RPMI7951 (cell line): ENCODE data around the gene ULBP3. TPM values are rescaled to one million over a fixed set of nuclear protein-coding genes. Genes with fewer than 3 reads are reported as not detected.
A peak's percentile ranks its signal among the peaks of the same experiment; 100 is the strongest.

Source experiments
- DNase-seq: peaks from one replicate; pipeline ENCODE4 v3.0.0-alpha.2; 2012; ENCODE audit warnings: low read depth
- total RNA-seq: library from RNA; depleted of rRNA; stranded (reverse); fragments of >200 nt; shearing (Covaris generic); gene quantifications from 2 replicates; pipeline ENCODE4 v1.2.3, GENCODE V29; 2014; rRNA removed

Gene ULBP3
- total RNA-seq, result 8.9 and 13.6 TPM in 2 replicates

GRCh38 chr6:150068720-150069648 is at the start of gene ULBP3:
ULBP3 (minus strand) TSS chr6:150069121; CDS start chr6:150069066, 55 bp downstream.
- peak; percentile 97 for DNase-seq

- no peak for DNase-seq
Measured at GRCh38 chr6:150118627-150119026, 49.7 kb upstream of the ULBP3 start.

DNA sequence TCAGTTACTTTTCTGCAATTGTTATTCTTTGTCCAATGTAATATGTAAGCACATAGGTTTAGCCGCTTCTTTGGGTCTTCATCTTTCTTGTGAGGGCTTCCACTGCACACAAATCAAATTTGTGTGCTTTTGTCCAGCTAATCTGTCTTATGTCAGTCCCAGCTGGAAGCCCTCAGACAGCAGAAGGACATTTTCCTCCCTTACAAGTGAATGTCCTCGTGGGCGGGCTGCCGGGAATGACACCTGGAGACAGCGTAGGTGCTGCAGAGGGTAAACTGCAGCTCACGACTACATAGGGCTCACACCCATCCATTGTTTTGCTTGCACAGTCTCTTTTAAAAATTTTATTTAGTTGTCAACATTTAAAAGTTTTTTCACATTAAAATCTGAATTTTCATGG is 49.3 kb upstream of the ULBP3 start:
- no peak for DNase-seq

- no peak for DNase-seq
Measured at GRCh38 chr6:150116200-150116800, 47.4 kb upstream of the ULBP3 start.

GRCh38 chr6:150115769-150116168 is 46.8 kb upstream of the ULBP3 start:
- no peak for DNase-seq

DNA sequence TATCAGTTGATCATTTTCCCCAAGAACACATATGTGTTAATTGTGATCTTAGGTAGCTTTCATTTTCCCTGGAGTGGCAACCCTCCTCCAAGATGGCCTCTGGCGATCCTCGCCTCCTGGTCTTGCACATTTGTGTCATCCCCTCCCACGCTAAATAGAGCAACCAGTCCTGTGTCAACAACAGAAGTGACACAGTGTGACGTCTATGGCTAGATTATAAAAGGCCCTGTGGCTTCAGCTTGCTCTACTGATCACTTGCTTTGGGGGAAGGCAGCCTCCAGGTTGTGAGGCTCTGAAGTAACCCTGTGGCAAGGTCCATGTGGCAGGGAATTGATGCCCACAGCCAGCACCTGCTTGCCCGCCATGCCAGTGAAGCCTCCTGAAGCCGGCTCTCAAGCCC is 43.3 kb upstream of the ULBP3 start:
- DNase-seq, result no peak

DNA sequence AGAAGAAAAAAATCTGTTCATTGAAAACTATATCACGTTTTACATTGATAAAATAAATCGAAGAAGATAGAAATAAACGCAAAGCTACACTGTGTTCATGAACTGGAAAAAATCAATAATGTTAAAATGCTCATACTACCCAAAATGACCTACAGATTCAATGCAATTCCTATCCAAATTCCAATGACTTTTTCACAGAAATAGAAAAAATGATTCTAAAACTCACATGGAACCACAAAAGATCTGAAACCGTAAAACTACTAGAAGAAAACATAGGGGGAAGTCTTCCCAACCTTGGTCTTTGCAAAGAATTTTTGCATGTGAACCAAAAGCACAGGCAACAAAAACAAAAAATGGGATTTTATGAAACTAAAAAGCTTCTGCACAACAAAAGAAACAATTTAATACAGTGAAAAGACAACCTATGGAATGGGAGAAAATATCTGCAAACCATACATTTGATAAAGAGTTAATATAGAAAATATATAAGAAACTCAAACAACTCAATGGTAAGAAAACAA is 33.9 kb upstream of the ULBP3 start:
- DNase-seq, result no peak

- no peak for DNase-seq
Measured at GRCh38 chr6:150100745-150101144, 31.8 kb upstream of the ULBP3 start.

DNA sequence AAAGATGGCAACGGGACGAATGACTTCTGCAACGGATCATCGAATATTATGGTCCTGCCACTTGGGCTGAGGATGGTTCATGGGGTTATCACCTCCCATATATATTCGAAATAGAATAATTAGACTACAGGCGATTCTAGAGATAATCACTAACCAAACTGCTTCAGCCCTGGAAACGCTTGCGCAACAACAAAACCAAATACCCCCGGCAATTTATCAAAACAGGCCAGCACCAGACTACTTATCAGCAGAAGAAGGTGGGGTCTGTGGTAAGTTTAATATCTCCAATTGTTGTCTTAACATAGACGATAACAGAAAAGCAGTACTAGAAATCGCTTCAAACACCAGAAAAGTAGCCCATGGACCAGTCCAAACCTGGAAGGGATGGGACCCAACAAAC is 31.0 kb upstream of the ULBP3 start:
- no peak for DNase-seq

GRCh38 chr6:150099546-150099945 is 30.6 kb upstream of the ULBP3 start:
- DNase-seq, result no peak

GRCh38 chr6:150098155-150098554 is 29.2 kb upstream of the ULBP3 start:
- no peak for DNase-seq

GRCh38 chr6:150093397-150093796 is 24.5 kb upstream of the ULBP3 start:
- DNase-seq, result no peak

GRCh38 chr6:150091476-150091875 is 22.6 kb upstream of the ULBP3 start:
- peak; percentile 67 for DNase-seq

DNA sequence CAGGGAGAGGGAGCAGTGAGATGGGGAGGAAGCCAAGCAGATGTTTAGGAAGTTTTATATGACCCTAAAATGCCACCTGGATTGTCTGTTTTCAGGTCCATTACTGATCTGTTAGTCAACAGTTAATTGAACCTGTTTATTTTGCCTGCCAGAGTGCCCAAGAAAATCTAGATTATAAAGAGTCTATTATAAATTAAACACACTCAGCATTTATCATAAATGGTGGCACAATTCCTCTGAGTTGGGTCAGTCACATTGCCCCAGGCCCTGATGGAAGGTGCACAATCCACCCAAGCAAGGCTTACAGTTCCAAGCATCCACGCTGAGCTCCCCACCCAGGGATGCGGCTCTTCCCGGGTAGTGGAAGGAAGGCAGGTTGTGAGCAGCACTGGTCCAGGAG is 21.4 kb upstream of the ULBP3 start:
- DNase-seq, result no peak

DNA sequence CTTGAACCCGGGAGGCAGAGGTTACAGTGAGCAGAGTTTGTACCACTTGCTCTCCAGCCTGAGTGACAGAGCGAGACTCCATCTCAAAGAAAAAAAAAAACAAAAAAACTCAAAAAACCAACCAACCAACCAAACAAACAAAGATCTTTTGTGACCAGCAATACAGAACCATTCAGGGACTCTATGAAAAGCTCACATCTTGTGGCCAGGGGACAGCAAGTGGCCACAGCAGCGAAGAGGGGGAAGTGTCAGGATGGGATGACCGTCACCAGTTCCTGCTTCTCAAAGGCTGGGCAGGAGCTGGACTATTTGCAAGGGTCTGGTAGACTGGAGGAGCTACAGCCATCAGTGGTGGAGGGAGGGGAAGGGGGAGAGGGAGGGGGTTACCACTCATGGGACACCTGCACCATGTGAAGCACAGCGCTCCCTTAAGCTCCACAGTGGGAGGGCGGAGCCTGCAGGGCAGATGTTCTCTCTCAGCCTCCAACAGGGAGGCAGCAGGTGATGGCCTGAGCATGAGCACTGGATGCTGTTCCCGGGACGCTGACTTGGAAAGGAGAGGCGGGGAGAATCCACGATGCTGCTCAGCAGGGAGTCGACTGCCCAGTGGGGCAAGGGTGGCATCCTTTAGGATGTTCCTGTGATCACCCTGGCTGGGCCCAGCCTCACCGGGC is 19.7 kb upstream of the ULBP3 start:
- DNase-seq, result no peak

DNA sequence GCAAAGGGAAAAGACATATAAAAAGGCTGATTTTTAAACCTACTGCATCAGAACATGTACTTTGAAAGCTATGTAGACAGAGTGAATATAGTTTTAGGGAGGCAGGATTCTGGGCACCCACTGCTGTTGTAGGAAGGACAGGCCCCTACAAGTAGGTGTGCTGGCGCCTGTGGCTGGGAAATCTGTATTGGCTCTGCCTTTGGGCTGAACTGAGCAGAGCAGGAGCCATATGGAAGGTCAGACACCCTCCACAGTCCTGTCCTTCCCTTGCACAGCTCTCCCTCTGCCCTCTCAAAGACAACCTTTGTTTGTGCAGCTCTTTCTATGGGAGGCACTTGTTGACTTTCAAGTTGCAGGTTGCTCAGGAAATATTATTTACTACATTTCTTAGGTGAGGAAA is 18.4 kb upstream of the ULBP3 start:
- no peak for DNase-seq

DNA sequence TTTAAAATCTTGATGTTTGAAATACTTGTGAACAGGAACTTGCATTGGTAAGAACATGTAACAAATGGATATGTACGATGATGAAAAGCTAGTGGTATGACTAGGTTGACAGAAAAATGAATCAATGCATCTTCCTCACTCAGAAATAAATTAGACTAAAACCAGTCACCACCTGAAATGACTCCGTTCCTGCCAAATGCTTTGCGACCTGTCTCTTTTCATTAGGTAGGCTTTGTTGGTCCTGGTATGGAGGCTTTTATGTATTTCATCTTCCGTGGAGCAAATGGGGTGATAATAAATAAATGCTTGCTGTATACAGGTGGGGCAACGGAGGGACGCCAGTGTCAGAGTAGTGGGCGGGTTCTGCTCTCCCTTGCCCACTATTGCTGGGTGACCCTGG is 17.1 kb upstream of the ULBP3 start:
- DNase-seq, result no peak

DNA sequence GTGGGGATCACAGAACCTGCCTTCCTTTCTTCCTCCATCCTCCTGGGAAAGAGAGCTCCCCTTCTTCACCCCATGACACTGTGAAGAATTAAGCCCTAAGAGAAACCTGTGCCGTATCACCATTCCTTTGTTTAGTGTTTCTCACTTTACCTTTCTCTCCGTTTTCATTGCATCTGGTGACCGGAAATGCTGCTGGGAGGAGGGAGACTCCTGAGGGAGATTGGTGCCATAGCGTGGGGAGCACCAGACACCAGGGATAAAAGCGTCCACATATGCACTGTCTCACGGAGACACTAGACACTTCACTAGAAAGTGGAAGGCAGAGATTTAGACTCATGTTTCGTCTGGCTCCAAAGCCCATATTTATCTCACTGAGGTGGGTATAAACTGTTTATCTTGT is 15.5 kb upstream of the ULBP3 start:
- DNase-seq, result no peak

DNA sequence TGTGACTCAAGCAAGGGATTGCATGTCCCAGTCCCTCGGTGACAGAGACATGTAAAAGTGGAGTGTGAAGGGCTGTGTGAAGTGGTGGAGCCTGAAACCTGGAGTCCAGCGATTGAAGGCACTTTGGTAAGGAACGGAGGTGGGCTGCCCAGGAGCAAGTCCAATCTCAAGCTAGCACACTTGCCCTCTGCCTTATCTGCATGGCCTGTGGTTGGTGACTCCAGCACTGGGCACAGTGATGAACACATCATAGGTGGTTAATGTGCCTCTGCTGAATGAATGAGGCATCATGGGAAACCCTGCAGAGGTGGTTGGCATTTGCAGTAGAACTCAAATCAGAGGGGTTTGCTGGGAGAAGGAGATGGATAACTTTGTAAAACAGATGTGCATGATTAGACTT is 14.9 kb upstream of the ULBP3 start:
- DNase-seq, result no peak

GRCh38 chr6:150081702-150082101 is 12.8 kb upstream of the ULBP3 start:
- DNase-seq, result no peak

- peak; percentile 28 for DNase-seq
Measured at GRCh38 chr6:150079604-150080003, 10.7 kb upstream of the ULBP3 start.

GRCh38 chr6:150078788-150079187 is 9.9 kb upstream of the ULBP3 start:
- peak; percentile 35 for DNase-seq
